ENCODE results near the gene KLF16. TPM values are rescaled to one million over a fixed set of nuclear protein-coding genes. Genes with fewer than 3 reads are reported as not detected.

KLF16 gene
- total RNA-seq, 1 donor from 2014 or later, result 9.7 TPM

- DNase-seq (ENCODE audit: low read depth), result no peak
These were observed 7.8 kb upstream of the KLF16 start for GRCh38 chr19:1871140-1871597.

DNA sequence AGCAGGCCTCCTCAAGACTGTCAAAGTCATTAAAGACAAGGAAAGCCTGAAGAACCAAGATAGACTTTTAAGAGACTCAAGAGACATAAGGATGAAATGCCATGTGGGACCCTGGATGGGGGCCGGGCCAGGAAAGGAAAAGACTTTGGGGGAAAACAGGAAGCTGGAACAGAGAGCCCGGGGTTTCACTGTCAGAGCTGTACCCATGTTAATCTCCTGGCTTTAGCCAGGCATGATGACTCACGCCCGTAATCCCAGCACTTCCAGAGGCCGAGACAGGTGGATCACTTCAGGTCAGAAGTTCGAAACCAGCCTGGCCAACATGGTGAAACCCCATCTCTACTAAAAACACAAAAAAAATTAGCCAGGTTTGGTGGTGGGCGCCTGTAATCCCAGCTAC lies 5.6 kb upstream of the KLF16 start:
- no peak for DNase-seq (ENCODE audit: low read depth)

- DNase-seq (ENCODE audit: low read depth), result no peak
These were observed 4.0 kb upstream of the KLF16 start for GRCh38 chr19:1867349-1867724.

DNA sequence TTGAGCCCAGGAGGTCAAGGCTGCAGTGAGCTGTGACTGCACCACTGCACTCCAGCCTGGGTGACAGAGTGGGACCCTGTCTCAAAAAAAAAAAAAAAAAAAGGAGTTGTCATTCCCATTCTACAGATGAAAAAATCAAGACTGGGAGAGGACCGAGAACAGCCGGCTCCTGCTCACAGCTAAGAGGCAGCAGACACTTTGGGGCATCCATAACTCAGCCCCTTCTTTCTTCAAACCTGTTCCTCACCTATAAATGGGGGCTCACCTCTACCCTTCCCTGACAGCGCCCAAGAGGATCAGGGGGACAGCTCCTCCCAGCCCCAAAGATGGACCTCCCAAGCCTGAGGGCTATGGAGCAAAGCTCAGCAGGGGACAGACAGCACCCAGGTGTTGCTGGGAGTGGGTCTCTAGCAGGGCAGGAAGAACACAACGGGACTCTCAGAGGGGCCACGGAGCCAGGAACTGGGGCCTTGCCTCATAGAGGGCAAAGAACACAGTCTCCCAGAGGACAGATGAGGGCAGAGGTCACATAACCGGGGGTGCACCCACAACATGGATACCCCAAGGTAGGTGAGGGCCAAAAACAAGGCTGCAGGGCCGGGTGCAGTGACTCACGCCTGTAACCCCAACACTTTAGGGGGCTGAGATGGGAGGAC lies 3.4 kb upstream of the KLF16 start:
- no peak for DNase-seq (ENCODE audit: low read depth)

GRCh38 chr19:1865172-1866010 lies 2.0 kb upstream of the KLF16 start:
- no peak for DNase-seq (ENCODE audit: low read depth)

GRCh38 chr19:1864480-1865171 lies 1.2 kb upstream of the KLF16 start:
- DNase-seq (ENCODE audit: low read depth), result peak; percentile 82

GRCh38 chr19:1863638-1864479 lies 480 bp upstream of the KLF16 start:
- peak; percentile 95 for DNase-seq (ENCODE audit: low read depth)

DNA sequence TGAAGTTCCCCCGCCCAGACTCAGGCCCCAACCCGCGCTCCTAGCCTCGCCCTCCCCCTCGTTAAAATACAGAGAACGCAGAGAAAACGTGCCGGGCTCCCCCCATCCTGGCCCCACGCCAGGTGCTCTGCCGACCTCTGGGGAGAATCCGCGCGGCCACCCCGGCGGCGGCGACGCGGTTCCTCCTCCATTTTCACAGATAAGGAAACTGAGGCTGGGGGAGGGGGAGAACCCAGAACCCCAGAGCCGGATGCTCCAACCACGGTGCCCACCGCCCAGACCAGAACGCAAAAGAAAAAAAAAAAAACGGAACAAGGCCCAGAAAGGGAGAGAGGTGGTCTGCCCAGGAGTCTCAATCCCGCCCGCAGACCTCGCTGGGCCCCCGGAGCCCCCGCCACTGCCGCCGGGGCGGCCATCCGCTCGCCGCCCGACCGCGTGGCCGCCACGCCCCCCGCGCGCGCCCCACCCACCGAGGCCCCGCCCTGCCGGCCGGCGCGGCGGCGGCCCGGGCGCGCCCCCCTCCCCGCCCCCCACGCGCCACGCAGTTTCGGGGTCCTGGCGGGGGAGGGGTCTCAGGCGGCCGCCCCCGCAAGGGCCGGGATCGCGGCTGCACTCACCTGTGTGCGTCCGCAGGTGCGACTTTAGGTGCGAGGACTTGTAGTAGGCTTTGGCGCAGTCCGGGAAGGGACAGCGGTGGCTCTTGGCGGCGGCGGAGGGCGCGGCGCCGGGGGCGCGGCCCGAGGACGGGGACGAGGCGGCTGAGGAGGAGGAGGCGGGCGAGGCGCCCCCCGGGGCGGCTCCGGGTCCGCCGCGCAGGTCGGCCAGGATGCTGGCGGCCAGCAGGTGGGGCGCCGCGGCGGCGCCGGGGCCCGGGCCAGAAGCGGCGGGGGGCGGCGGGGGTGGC lies 703 bp downstream of the KLF16 start:
- DNase-seq (ENCODE audit: low read depth), result no peak

GRCh38 chr19:1862068-1862423 lies 1.3 kb downstream of the KLF16 start:
- DNase-seq (ENCODE audit: low read depth), result no peak

- no peak for DNase-seq (ENCODE audit: low read depth)
These were observed 1.8 kb downstream of the KLF16 start for GRCh38 chr19:1861599-1862031.

GRCh38 chr19:1860821-1861598 lies 2.4 kb downstream of the KLF16 start:
- DNase-seq (ENCODE audit: low read depth), result no peak

DNA sequence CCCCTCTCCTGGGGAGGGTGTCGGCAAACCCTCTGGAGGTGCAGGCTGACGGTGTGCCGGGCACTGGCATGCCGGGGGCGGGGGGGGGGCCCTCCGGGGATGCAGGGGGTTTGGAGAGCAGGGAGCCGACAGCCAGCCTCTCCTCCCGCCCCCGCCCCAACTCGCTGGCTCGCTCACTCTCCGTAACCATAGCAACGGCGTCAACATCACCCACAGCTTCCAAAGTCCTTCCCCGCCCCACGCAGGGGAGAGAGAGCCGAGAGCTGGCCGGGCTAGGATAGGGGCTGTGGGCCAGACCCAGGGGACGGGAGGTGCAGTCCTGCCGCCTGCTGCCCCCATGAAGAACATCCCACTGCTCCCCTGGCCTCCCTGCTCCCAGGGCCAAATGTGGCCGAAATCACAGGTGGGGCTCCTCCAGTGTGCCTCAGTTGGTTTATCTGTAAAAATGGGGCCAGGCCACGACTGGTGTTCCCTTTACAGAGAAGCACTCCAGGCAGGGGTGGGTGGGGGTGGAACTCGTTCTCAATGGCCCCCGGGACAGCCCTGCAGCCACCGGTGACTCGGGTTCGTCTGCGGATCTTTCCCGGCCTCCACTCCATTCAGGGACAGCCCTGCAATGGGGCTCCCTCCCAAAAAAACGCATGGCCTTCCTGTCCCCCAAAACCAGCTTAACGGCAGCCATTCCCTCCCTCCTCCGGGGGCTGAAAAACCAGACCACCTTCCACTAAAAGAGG lies 3.2 kb downstream of the KLF16 start:
- peak; percentile 62 for DNase-seq (ENCODE audit: low read depth)

- no peak for DNase-seq (ENCODE audit: low read depth)
These were observed 4.0 kb downstream of the KLF16 start for GRCh38 chr19:1859331-1859781.

- no peak for DNase-seq (ENCODE audit: low read depth)
These were observed 4.8 kb downstream of the KLF16 start for GRCh38 chr19:1858412-1859081.

DNA sequence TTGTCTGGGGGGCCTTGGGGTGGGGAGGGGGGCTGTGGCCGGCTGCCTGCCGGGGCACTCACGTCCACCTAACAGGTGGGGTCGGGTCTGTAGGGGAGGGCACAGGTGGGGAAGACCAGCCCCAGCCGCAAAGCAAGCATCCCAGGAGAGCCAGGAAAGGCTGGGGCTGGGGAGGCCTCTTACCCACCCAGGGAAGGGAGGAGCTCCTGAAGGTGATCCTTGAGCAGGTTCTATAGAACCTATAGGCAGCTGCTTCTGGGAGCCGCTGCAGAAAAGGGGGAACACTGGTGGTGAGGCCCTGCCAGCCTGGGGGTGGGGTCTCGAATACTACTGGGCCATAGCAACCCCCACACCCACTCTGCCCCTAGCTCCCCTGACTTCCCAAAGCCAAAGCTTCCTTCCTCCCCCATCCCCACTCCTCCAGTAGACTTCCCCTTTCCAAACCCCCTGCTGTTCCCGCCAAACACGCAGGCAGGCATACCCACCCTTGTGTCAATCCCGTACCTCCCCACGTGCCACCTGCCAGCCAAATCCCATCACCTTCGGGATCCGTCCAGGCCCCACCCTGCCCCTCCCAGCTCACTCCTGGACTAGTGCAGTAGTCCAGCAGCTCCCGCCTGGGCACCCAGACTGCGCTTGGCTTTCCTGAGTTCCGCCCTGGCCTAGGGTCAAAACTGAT lies 5.6 kb downstream of the KLF16 start:
- DNase-seq (ENCODE audit: low read depth), result no peak

- DNase-seq (ENCODE audit: low read depth), result peak; percentile 69
These were observed 6.4 kb downstream of the KLF16 start for GRCh38 chr19:1856698-1857603.

All from myocyte (in vitro differentiated cells).